DND-41 (cell line): ENCODE results near the gene DCTN1.

ENCODE experiments used
- ATAC-seq: fragments of 200-7000 bp; cut with Tn5 transposase; 3 replicates; pipeline ENCODE4 v1.9.1; 2021; ENCODE audit warnings: low read depth; ENCODE audit not compliant: insufficient read depth
- DNase-seq: peaks from one replicate; pipeline ENCODE4 v3.0.0-alpha.2; 2020
- H2AFZ ChIP-seq: 2 replicates; pipeline ENCODE4 v1.6.0; 2012; ENCODE audit warnings: low read depth, low read length
- H3K27ac ChIP-seq: 2 replicates; pipeline ENCODE4 v1.5.1; 2012; ENCODE audit warnings: low read length, inconsistent platforms
- H3K27me3 ChIP-seq: fragments of 200-600 bp; sonication (generic); 2 replicates; pipeline ENCODE4 v1.6.0; 2012; ENCODE audit warnings: low read length, mild to moderate bottlenecking, inconsistent platforms; ENCODE audit not compliant: insufficient read depth, poor library complexity
- H3K36me3 ChIP-seq: 2 replicates; pipeline ENCODE4 v1.5.1; 2012; ENCODE audit warnings: low read length, inconsistent platforms; ENCODE audit not compliant: insufficient read depth
- H3K4me1 ChIP-seq: 2 replicates; pipeline ENCODE4 v1.5.1; 2012; ENCODE audit warnings: mild to moderate bottlenecking, low read length; ENCODE audit not compliant: insufficient read depth
- H3K4me2 ChIP-seq: 2 replicates; pipeline ENCODE4 v1.6.0; 2012; ENCODE audit warnings: mild to moderate bottlenecking, moderate library complexity, low read length, inconsistent platforms; ENCODE audit not compliant: insufficient read depth
- H3K4me3 ChIP-seq, 2 experiments: fragments of 200-600 bp in 1 of 2; shearing (Covaris generic) in 1 of 2; 2 replicates each; pipeline ENCODE4 v1.5.1; 2012 to 2016; ENCODE audit warnings: inconsistent platforms in 2 of 2, low read length in 2 of 2, mild to moderate bottlenecking in 2 of 2, low read depth in 1 of 2, moderate library complexity in 1 of 2
- H3K79me2 ChIP-seq: 2 replicates; pipeline ENCODE4 v1.6.0; 2012; ENCODE audit warnings: low read length, inconsistent platforms; ENCODE audit not compliant: insufficient read depth
- H3K9ac ChIP-seq: 2 replicates; pipeline ENCODE4 v1.6.0; 2012; ENCODE audit warnings: low read depth, mild to moderate bottlenecking, inconsistent platforms, low read length, moderate library complexity
- H3K9me3 ChIP-seq: 2 replicates; pipeline ENCODE4 v1.5.1; 2012; ENCODE audit warnings: low read length, moderate library complexity, mild to moderate bottlenecking, inconsistent platforms; ENCODE audit not compliant: insufficient read depth, severe bottlenecking
- H4K20me1 ChIP-seq: 2 replicates; pipeline ENCODE4 v1.6.0; 2012; ENCODE audit warnings: low read length; ENCODE audit not compliant: insufficient read depth
- EZH2 ChIP-seq: IDR thresholded peaks from 3 replicates; pipeline ENCODE4 v1.6.1; 2012; ENCODE audit warnings: borderline replicate concordance, low read depth, mild to moderate bottlenecking, moderate library complexity, low read length, inconsistent platforms; ENCODE audit not compliant: severe bottlenecking
- TF ChIP-seq, protein P1 (sequence below): IDR thresholded peaks from 2 replicates; pipeline ENCODE4 v1.5.1; 2012; ENCODE audit warnings: borderline replicate concordance, low read length, moderate library complexity, mild to moderate bottlenecking; ENCODE audit not compliant: poor library complexity, severe bottlenecking; ENCODE audit errors: extremely low read depth

Gene DCTN1

DNA sequence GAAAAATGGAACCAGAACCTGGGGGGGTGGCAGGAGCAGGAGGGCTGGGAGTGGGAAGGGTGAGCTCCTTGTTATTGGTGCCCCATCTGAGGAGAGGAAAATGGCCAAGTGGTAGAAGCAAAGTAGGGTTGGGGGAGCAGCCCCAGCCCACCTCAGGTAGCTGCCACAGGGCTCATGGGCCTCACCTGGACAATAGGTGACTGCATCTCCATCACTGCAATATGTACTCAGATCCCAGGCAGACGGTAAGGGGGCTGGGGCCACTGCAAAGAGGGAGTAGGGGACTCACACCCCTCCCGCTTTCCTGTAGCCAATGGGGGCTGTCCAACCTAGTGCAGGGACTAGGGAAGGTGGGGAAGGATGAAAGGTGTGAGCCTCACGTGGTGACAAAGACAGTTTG lies 37.1 kb upstream of the DCTN1 start:
- Histone ChIP-seq H3K79me2 (peaks cover 5% of the 10 kb centered on the region), H3K9me3 (no peaks in the 10 kb centered on the region), H3K4me1 (peaks cover 15% of the 10 kb centered on the region), H4K20me1 (no peaks in the 10 kb centered on the region), H3K36me3 (no peaks in the 10 kb centered on the region), H2AFZ (no peak overlapping the region), H3K27me3 (no peaks in the 10 kb centered on the region), H3K4me2 (no peak overlapping the region), H3K9ac (no peak overlapping the region), H3K4me3 (no peak overlapping the region), H3K27ac (no peak overlapping the region)
- ATAC-seq: no peak
- DNase-seq: no peak
- TF ChIP-seq, protein P1, sequence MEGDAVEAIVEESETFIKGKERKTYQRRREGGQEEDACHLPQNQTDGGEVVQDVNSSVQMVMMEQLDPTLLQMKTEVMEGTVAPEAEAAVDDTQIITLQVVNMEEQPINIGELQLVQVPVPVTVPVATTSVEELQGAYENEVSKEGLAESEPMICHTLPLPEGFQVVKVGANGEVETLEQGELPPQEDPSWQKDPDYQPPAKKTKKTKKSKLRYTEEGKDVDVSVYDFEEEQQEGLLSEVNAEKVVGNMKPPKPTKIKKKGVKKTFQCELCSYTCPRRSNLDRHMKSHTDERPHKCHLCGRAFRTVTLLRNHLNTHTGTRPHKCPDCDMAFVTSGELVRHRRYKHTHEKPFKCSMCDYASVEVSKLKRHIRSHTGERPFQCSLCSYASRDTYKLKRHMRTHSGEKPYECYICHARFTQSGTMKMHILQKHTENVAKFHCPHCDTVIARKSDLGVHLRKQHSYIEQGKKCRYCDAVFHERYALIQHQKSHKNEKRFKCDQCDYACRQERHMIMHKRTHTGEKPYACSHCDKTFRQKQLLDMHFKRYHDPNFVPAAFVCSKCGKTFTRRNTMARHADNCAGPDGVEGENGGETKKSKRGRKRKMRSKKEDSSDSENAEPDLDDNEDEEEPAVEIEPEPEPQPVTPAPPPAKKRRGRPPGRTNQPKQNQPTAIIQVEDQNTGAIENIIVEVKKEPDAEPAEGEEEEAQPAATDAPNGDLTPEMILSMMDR: no peak
- TF ChIP-seq EZH2: no peak

DNA sequence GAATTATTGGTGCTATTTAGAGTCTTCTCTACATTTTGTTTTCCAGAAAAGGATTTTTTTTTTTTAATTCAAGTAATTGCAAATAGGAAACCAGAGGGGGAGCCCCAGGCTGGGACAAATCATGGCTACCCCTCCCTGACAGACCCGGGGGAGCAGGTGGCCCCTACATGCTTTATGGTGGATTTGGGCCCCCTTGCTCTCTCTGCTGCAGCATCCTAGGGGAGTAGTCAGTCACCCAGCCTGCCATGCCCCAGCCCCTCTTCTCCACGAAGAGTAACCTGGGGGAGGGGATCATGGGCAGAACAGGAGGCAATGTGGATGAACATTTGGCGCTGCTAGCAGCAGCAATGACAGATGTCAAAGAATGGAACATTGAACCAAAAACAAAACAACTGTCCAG lies 36.7 kb upstream of the DCTN1 start:
- TF ChIP-seq, protein P1: no peak
- no peak for TF ChIP-seq EZH2
- Histone ChIP-seq H2AFZ (no peak overlapping the region), H3K9ac (no peak overlapping the region), H3K27ac (no peak overlapping the region), H3K36me3 (no peaks in the 10 kb centered on the region), H3K4me2 (no peak overlapping the region), H4K20me1 (no peaks in the 10 kb centered on the region), H3K4me1 (peaks cover 13% of the 10 kb centered on the region), H3K79me2 (peaks cover 2% of the 10 kb centered on the region; the same call in 1 of the 2 replicates), H3K4me3 (no peak overlapping the region), H3K9me3 (no peaks in the 10 kb centered on the region), H3K27me3 (no peaks in the 10 kb centered on the region)
- DNase-seq (no peak), ATAC-seq (no peak)

DNA sequence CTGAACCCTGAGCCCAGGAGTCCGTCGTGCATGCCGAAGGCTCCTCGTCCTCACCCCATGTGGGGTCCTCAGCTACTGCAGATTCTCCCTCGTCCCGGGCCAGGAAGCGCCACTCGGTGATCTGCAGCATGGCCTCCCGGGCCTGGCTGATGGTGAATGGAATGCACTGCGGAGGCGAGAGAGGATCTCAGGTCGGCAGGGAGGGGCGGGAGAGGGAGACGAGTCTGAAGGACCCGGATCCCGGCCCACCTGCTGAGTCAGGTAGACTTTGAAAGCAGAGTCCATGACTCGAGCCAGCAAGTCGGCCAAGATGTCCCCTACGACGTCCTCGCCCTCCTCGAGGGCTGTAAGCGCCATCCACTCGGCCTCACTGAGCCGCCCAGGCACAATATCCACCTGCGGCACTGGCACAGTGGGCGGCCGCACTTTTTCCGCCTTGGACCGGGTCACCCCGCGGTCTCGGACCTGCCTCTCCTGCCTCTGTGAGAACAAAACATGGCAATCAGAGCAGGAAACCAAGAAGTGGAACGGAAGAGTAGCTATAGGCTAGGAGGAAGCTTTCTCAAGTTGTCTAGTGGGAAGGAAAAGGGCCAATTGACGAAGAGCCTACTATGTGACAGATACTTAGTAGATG lies 35.8 kb upstream of the DCTN1 start:
- peaks cover 7% of the 10 kb centered on the region for H3K4me1 ChIP-seq
- H3K79me2 ChIP-seq: no peaks in the 10 kb centered on the region
- no peak for TF ChIP-seq EZH2
- TF ChIP-seq, protein P1: no peak
- H3K4me3 ChIP-seq: no peak overlapping the region
- no peaks in the 10 kb centered on the region for H3K27me3 ChIP-seq
- no peak overlapping the region for H3K27ac ChIP-seq
- ATAC-seq: no peak
- no peaks in the 10 kb centered on the region for H3K9me3 ChIP-seq
- H3K9ac ChIP-seq: no peak overlapping the region
- no peaks in the 10 kb centered on the region for H4K20me1 ChIP-seq
- H3K4me2 ChIP-seq: no peak overlapping the region
- DNase-seq: no peak
- H3K36me3 ChIP-seq: no peaks in the 10 kb centered on the region
- H2AFZ ChIP-seq: no peak overlapping the region
